Pancreas (tissue), 10 donors: ENCODE results near the gene KNDC1. TPM values are rescaled to one million over a fixed set of nuclear protein-coding genes. Genes with fewer than 3 reads are reported as not detected.
A peak's percentile ranks its signal among the peaks of the same experiment; 100 is the strongest.

ENCODE experiments used
- ATAC-seq, 4 donors: fragments of 200-7000 bp; cut with Tn5 transposase; one replicate each; pipeline versions ENCODE4 v1.8.0 to v1.9.1; 2020; ENCODE audit warnings: mild to moderate bottlenecking in 4 of 4, moderate library complexity in 4 of 4
- DNase-seq, 6 donors: peaks; one replicate each; pipeline ENCODE4 v3.0.0-alpha.2; 2020
- FAIRE-seq: peaks from 2 replicates; lab custom pipeline; 2012; peaks lifted over from hg19 to GRCh38; lab: Jason Lieb, UNC
- H3K27ac ChIP-seq, 4 donors: fragments of 200-600 bp; sonication (generic); 1 replicate in 3 of 4; 2 replicates in 1 of 4; pipeline versions ENCODE4 v1.5.0 to v1.8.0; 2020
- H3K27me3 ChIP-seq, 4 donors: fragments of 200-600 bp; one replicate each; pipeline ENCODE4 v1.8.0; 2021
- H3K36me3 ChIP-seq, 3 donors: fragments of 200-600 bp; sonication (generic) in 1 of 3; one replicate each; pipeline versions ENCODE4 v1.5.0 to v1.8.0; 2020 to 2021
- H3K4me1 ChIP-seq, 3 donors: fragments of 200-600 bp; one replicate each; pipeline ENCODE4 v1.8.0; 2021
- H3K4me3 ChIP-seq, 4 donors: fragments of 200-600 bp; sonication (generic) in 2 of 4; one replicate each; pipeline versions ENCODE4 v1.5.0 to v1.8.0; 2020 to 2021
- H3K9me3 ChIP-seq, 4 donors: fragments of 200-600 bp; one replicate each; pipeline ENCODE4 v1.8.0; 2021
- WGBS, 2 donors: extraction: QIAGEN DNeasy Blood & Tissue Kit; methylation state at CpG; one replicate each; pipeline ENCODE4 v1.1.7; 2013; 5-methylcytosine and 5-hydroxymethylcytosine counted together
- intact Hi-C, 3 donors: fragments of 100-400 bp; cut with DNase I; formaldehyde crosslinking; loops; one replicate each; pipeline versions ENCODE4 v1.11.1 to v1.14.2; 2022
- polyA plus RNA-seq, 2 donors: library from polyadenylated mRNA; stranded (reverse); fragments of 200-250 nt; gene quantifications; one replicate each; pipeline ENCODE4 v1.2.3, GENCODE V29; 2013
- total RNA-seq, 6 donors: library from RNA; stranded (reverse); fragmentation: NEBNext Ultra II Directional in 4 of 6; extraction: Animal tissue kit (Norgen Biotek cat#: 25700) in 4 of 6; gene quantifications; one replicate each; pipeline versions ENCODE4 v1.2.1 to v1.2.4, GENCODE V29; 2021 to 2023
- TF ChIP-seq, protein P1 (sequence below), 4 donors: fragments of 200-600 bp; sonication (generic) in 3 of 4; IDR thresholded peaks; one replicate each; pipeline versions ENCODE4 v1.5.0 to v1.8.0; 2021; ENCODE audit warnings: antibody characterized with exemption in 4 of 4
- donor health status: healthy with polysubstance abuse.
- donor health status: DM: no; HTN: no; CAD: no; lungs with moderate emphysema.
- donor health status: DM: no; HTN: no; CAD: no.
- donor health status: control.
- donor health status: control.
- donor health status: Bipolar disorder and iron deficiency.
- donor health status: DM: yes; HTN: yes; CAD: no.
- donor health status: DM: no; HTN: no; CAD: no.
- donor health status: DM: no; HTN: no; CAD: no.
- donor health status: DM: yes; HTN: yes; CAD: no.

The KNDC1 gene
- total and polyA plus RNA-seq, 8 donors = 0.14 to 3.1 (median 0.74) TPM

- 30 to 37% methylated on average over 22 to 23 of the region's 23 CpGs for WGBS, 2 donors
- TF ChIP-seq, protein P1, sequence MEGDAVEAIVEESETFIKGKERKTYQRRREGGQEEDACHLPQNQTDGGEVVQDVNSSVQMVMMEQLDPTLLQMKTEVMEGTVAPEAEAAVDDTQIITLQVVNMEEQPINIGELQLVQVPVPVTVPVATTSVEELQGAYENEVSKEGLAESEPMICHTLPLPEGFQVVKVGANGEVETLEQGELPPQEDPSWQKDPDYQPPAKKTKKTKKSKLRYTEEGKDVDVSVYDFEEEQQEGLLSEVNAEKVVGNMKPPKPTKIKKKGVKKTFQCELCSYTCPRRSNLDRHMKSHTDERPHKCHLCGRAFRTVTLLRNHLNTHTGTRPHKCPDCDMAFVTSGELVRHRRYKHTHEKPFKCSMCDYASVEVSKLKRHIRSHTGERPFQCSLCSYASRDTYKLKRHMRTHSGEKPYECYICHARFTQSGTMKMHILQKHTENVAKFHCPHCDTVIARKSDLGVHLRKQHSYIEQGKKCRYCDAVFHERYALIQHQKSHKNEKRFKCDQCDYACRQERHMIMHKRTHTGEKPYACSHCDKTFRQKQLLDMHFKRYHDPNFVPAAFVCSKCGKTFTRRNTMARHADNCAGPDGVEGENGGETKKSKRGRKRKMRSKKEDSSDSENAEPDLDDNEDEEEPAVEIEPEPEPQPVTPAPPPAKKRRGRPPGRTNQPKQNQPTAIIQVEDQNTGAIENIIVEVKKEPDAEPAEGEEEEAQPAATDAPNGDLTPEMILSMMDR (IDR thresholded peaks at IDR 0.05) = no peak
- H3K36me3 ChIP-seq = no peaks in the 10 kb centered on the region
- FAIRE-seq = no peak
- peaks cover 0 to 4% (median 0%) of the 10 kb centered on the region in 4 donors for H3K27me3 ChIP-seq
- H3K9me3 ChIP-seq = no peaks in the 10 kb centered on the region
- ATAC-seq = peak in 3 of 4 donors; percentile 53 to 65 (median 62)
- intact Hi-C loops = no loop called here
- no peak overlapping the region for H3K27ac ChIP-seq
- DNase-seq = peak in 2 of 6 donors; percentile 16 to 64
- H3K4me1 ChIP-seq = peaks cover 0 to 8% (median 3%) of the 10 kb centered on the region in 3 donors
- no peak overlapping the region for H3K4me3 ChIP-seq
These were observed 1.0 kb upstream of the KNDC1 start for GRCh38 chr10:133158756-133159610.

DNA sequence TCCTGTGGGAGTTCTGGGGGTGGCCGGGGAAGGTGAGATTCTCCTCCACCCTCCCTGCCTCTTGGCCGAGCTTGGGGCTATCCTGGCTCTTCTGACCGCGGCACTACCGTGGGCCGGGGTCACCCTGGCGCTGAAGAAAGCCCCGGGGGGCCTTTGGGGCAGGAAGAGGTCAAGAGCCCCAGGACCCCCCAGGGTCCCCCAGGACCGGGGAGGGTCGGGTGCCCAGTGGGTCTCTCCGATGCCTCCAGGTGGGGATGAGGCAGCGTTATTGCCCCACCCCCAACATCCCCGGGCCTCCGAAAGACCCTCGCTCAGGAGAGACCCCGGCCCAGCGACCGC lies 439 bp upstream of the KNDC1 start:
- 3 to 7% methylated on average over 12 to 18 of the region's 18 CpGs for WGBS, 2 donors
- TF ChIP-seq, protein P1 (IDR thresholded peaks at IDR 0.05) = no peak

DNA sequence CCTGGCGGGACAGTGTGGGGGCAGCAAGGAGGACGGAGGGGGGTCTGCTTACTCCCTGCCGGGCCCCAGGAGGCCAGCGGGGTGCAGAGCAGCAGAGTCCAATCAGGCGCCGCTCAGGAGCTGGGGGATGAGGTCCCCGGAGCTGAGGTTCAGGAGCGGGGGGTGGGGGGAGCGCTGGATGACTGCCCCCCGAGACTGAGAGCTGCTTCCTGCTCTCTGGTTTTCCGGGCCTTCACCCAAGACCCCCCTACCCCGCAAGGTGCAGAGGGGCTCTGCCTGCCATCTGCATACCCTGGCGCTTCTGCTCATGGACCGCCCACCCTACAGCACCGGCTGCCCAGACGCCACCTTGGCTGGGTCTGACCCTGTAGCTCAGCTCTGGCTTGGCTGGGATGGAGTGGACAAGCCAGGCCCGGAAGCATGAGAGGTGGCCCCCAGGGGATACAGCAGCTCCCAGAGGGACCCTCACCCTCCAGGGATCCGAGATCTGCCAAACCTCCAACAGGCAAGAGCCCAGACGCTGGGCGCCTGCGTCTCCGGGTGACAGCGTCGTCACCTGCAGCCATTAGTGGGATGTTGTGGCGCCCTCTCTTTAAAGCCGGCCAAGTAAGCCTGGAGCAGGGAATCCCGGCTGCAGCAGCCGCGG lies 930 bp downstream of the KNDC1 start:
- DNase-seq = no peak
- no peak for ATAC-seq
- Histone ChIP-seq H3K27me3 (peaks cover 0 to 4% (median 0%) of the 10 kb centered on the region in 4 donors), H3K36me3 (no peaks in the 10 kb centered on the region), H3K27ac (no peak overlapping the region), H3K9me3 (no peaks in the 10 kb centered on the region), H3K4me3 (peak overlapping the region in 2 of 4 donors; percentile 31 to 49), H3K4me1 (peaks cover 0 to 8% (median 3%) of the 10 kb centered on the region in 3 donors)
- intact Hi-C loops = no loop called here
- TF ChIP-seq, protein P1 (IDR thresholded peaks at IDR 0.05) = no peak
- FAIRE-seq = no peak
- whole genome bisulfite sequencing, 2 donors = 4 to 5% methylated on average over 25 to 29 of the region's 29 CpGs

More for the DNA sequence above, 439 bp upstream of the KNDC1 start:
- peaks cover 0 to 8% (median 3%) of the 10 kb centered on the region in 3 donors for H3K4me1 ChIP-seq
- DNase-seq (no peak), ATAC-seq (peak in 2 of 4 donors; percentile 3 to 7), FAIRE-seq (no peak)
- H3K27me3 ChIP-seq = peaks cover 0 to 4% (median 0%) of the 10 kb centered on the region in 4 donors
- intact Hi-C loops = no loop called here
- peak overlapping the region in 1 of 4 donors; percentile 49 for H3K4me3 ChIP-seq
- no peaks in the 10 kb centered on the region for H3K9me3 ChIP-seq
- no peak overlapping the region for H3K27ac ChIP-seq
- no peaks in the 10 kb centered on the region for H3K36me3 ChIP-seq

DNA sequence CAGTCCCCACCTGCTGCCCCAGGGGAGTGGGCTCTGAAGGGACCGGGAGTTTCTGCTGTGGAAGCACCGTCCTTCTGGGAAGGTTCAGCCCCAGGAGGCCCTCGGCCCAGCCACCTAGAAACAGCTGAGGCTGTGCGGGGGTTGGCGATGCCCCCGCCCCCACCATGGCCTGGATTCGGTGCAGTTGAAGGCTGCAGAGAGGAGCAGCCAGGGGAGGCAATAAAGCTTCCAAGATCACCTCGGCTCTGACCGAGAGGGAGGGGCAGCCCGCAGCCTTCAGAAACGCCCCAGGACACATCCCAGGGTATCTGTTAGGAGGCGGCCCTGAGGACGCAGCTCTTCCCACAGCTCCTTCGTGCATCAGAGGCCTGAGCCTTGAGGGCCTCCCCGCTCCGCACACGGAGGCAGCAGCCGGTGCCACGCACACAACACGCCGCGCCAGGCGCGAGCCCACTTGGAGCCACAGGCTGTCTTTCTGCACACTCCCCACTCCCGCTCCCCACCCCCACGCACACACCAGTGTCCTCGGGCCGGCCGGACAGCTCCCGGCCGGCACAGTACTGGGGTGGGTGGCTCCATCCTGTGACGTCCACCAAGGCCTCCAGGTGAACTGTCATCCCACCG lies 1.6 kb downstream of the KNDC1 start:
- DNase-seq (no peak), FAIRE-seq (no peak), ATAC-seq (no peak)
- no peak overlapping the region for H3K4me3 ChIP-seq
- no peak overlapping the region for H3K27ac ChIP-seq
- H3K9me3 ChIP-seq = no peaks in the 10 kb centered on the region
- TF ChIP-seq, protein P1 (IDR thresholded peaks at IDR 0.05) = no peak
- intact Hi-C loops = no loop called here
- H3K4me1 ChIP-seq = peaks cover 0 to 8% (median 3%) of the 10 kb centered on the region in 3 donors
- WGBS, 2 donors = 31 to 38% methylated on average over 31 to 33 of the region's 33 CpGs
- H3K27me3 ChIP-seq = peaks cover 0 to 4% (median 0%) of the 10 kb centered on the region in 4 donors
- H3K36me3 ChIP-seq = no peaks in the 10 kb centered on the region
